Measurements from ENCODE around the gene OR2V2. TPM values are rescaled to one million over a fixed set of nuclear protein-coding genes. Genes with fewer than 3 reads are reported as not detected.
A peak's percentile ranks its signal among the peaks of the same experiment; 100 is the strongest.

The OR2V2 gene
- total and polyA plus RNA-seq, 4 donors = not detected

GRCh38 chr5:181181650-181182565 lies 34.5 kb downstream of the OR2V2 start:
- Histone ChIP-seq H3K27ac (ENCODE audit: low read depth in 1 of 2, low read length in 1 of 2) (no peak overlapping the region), H3K4me1 (ENCODE audit: control insufficient read depth in 5 of 5, insufficient read depth in 5 of 5, low read length in 5 of 5) (no peaks in the 10 kb centered on the region), H3K9me3 (ENCODE audit: control insufficient read depth in 4 of 4, insufficient read depth in 3 of 4, low read length in 3 of 4) (no peaks in the 10 kb centered on the region), H3K36me3 (ENCODE audit: control insufficient read depth in 4 of 4, insufficient read depth in 4 of 4, low read length in 4 of 4) (no peaks in the 10 kb centered on the region), H3K27me3 (ENCODE audit: control insufficient read depth in 3 of 3, insufficient read depth in 3 of 3, low read length in 2 of 3) (peaks cover 3 to 6% (median 5%) of the 10 kb centered on the region in 3 donors), H3K4me3 (no peak overlapping the region), H3K9ac (ENCODE audit: insufficient read depth in 1 of 2, low read length in 2 of 2) (no peak overlapping the region)
- WGBS, 2 donors = 46% methylated on average over 25 of the region's 25 CpGs
- TF ChIP-seq CTCF (IDR thresholded peaks at IDR 0.05; ENCODE audit: control extremely low read depth, extremely low read depth) = peak; percentile 67
- DNase-seq (peak; percentile 56 to 66 (median 63)), ATAC-seq (ENCODE audit: insufficient read depth, low FRiP score) (peak; percentile 54)

- DNase-seq = no peak
- Histone ChIP-seq H3K4me3 (no peak overlapping the region), H3K36me3 (ENCODE audit: control insufficient read depth in 4 of 4, insufficient read depth in 4 of 4, low read length in 4 of 4) (no peaks in the 10 kb centered on the region), H3K27ac (ENCODE audit: low read depth in 1 of 2, low read length in 1 of 2) (no peak overlapping the region), H3K27me3 (ENCODE audit: control insufficient read depth in 3 of 3, insufficient read depth in 3 of 3, low read length in 2 of 3) (peaks cover 0 to 5% (median 4%) of the 10 kb centered on the region in 3 donors), H3K9ac (ENCODE audit: insufficient read depth in 1 of 2, low read length in 2 of 2) (no peak overlapping the region), H3K9me3 (ENCODE audit: control insufficient read depth in 4 of 4, insufficient read depth in 3 of 4, low read length in 3 of 4) (no peaks in the 10 kb centered on the region), H3K4me1 (ENCODE audit: control insufficient read depth in 5 of 5, insufficient read depth in 5 of 5, low read length in 5 of 5) (peaks cover 0 to under 1% (median 0%) of the 10 kb centered on the region in 5 donors)
- 71 to 72% methylated on average over 12 of the region's 12 CpGs for WGBS, 2 donors
- no peak for TF ChIP-seq CTCF (IDR thresholded peaks at IDR 0.05; ENCODE audit: control extremely low read depth, extremely low read depth)
- no peak for ATAC-seq (ENCODE audit: insufficient read depth, low FRiP score)
Measured at GRCh38 chr5:181182651-181183050, 35.3 kb downstream of the OR2V2 start.

- Histone ChIP-seq H3K4me1 (ENCODE audit: control insufficient read depth in 5 of 5, insufficient read depth in 5 of 5, low read length in 5 of 5) (peaks cover 0 to 2% (median 0%) of the 10 kb centered on the region in 5 donors), H3K9ac (ENCODE audit: insufficient read depth in 1 of 2, low read length in 2 of 2) (no peak overlapping the region), H3K9me3 (ENCODE audit: control insufficient read depth in 4 of 4, insufficient read depth in 3 of 4, low read length in 3 of 4) (no peaks in the 10 kb centered on the region), H3K36me3 (ENCODE audit: control insufficient read depth in 4 of 4, insufficient read depth in 4 of 4, low read length in 4 of 4) (no peaks in the 10 kb centered on the region), H3K27me3 (ENCODE audit: control insufficient read depth in 3 of 3, insufficient read depth in 3 of 3, low read length in 2 of 3) (peaks cover 0 to 5% (median 4%) of the 10 kb centered on the region in 3 donors), H3K4me3 (no peak overlapping the region), H3K27ac (ENCODE audit: low read depth in 1 of 2, low read length in 1 of 2) (no peak overlapping the region)
- DNase-seq (no peak), ATAC-seq (ENCODE audit: insufficient read depth, low FRiP score) (no peak)
- no peak for TF ChIP-seq CTCF (IDR thresholded peaks at IDR 0.05; ENCODE audit: control extremely low read depth, extremely low read depth)
- WGBS, 2 donors = 77 to 82% methylated on average over 16 of the region's 16 CpGs
Measured at GRCh38 chr5:181184845-181185216, 37.4 kb downstream of the OR2V2 start.

Measured in lung (tissue), 12 donors.